Fibroblast of pulmonary artery (primary cell): Measurements from ENCODE around the gene CFAP157.

ENCODE experiments used
- DNase-seq: peaks from one replicate; pipeline ENCODE4 v3.0.0-alpha.2; 2010; ENCODE audit warnings: low read depth
- H3K4me3 ChIP-seq: replicated peaks from 2 replicates; pipeline ENCODE4 v1.5.1; 2011; ENCODE audit warnings: low read depth, mild to moderate bottlenecking, control low read depth, low read length, moderate library complexity
- CTCF ChIP-seq: IDR thresholded peaks from 2 replicates; pipeline ENCODE4 v1.5.1; 2011; ENCODE audit warnings: mild to moderate bottlenecking, control low read depth, low read length, inconsistent platforms; ENCODE audit errors: missing control alignments

Gene CFAP157

GRCh38 chr9:127720865-127721227, 14.1 kb downstream of the CFAP157 start:
- no peak for TF ChIP-seq CTCF
- no peak for DNase-seq
- H3K4me3 ChIP-seq: no peak overlapping the region

- no peak for DNase-seq
These were observed 14.6 kb downstream of the CFAP157 start for GRCh38 chr9:127721391-127721821.

DNA sequence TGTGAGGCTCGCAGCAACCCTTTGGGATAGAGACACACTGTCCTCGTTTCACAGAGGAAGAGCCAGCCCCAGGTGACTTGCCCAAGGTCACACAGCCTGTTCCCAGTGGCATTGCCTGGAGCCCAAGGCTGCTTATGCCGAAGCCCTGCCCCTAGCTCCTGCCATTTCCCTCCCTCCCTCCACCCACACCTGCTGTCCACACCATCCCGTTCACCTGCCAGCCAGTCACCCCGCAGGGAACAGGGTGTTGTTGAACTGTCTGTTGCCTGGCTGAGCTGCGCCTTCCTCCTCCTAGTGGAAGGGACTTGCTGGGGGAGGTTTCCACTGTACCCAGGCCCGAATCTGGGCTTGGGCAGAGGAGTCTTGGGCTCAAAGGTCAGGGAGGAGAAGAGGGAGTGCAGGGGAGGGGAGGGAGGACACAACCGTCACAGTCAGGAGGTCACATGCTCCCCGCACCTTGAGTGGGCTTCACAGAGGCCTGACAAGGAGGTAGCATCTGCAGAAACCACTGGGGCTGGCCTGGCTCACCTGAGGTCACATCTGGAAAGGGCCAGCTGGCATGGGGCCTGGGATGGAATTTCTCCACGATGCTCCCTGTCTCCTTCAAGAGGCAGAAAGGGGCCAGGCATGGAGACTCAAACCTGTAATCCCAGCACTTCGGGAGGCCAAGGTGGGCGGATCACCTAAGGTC, 15.4 kb downstream of the CFAP157 start:
- H3K4me3 ChIP-seq: no peak overlapping the region
- no peak for DNase-seq
- TF ChIP-seq CTCF: no peak

More at GRCh38 chr9:127721391-127721821, 14.6 kb downstream of the CFAP157 start:
- H3K4me3 ChIP-seq: no peak overlapping the region
- no peak for TF ChIP-seq CTCF

DNA sequence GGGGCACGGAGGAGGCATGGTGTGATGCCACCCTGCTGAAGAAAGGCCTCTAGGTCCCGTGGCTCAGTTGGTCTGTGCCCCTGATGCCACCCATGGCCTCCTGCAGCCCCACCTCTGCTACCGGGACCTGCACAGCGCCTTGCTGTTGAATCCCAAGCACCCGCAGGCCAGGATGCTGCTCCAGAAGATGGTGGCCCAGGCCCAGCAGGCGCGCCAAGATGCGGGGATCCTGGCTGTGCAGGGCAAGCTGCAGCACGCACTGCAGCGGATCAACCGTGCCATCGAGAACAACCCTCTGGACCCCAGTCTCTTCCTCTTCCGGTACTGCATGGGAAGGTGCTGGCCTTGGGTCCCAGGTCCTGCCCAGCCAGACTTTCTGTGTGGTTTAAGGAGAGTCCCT, 16.2 kb downstream of the CFAP157 start:
- no peak for TF ChIP-seq CTCF
- no peak for DNase-seq
- no peak overlapping the region for H3K4me3 ChIP-seq

DNA sequence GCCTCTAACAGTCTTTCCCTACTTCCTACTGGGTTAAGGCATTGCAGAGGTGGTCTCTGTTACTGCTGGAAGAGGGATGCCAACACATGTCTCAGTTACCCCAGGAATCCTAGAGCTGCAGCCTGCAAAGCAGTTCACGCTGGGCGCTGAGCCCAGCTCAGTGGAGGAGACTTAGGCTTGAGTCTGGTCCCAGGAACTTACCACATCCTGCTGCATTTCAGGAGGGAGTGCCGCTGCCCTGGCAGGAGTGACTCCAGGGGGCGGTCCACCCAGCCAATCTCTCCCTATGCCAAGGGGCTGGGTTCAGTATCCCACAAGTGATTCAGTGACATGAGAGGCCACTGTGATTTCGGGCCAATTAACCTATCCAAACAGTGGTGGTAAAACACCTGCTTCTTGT, 16.7 kb downstream of the CFAP157 start:
- H3K4me3 ChIP-seq: no peak overlapping the region
- peak; percentile 3 for TF ChIP-seq CTCF
- peak; percentile 60 for DNase-seq

- no peak for DNase-seq
- no peak for TF ChIP-seq CTCF
- no peak overlapping the region for H3K4me3 ChIP-seq
These were observed 17.2 kb downstream of the CFAP157 start for GRCh38 chr9:127724012-127724411.

DNA sequence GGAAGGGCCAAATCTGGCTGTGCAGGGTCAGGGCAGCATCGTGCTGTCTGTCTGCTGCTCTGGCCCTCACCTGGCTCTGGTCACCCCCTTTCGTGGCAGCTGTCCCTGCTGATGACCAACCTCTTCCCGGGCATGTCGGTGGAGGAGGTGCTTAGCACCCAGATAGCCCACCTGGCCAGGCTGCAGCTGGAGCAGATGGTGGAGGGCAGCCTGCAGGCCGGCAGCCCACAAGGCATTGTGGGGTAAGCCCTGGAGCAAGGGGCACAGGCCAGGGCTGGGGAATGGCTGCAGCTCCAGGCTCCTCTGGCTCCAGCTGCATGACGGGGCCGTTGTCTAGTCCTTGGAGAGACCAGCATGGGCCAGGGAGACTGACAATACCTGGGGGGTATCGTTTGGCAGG, 20.1 kb downstream of the CFAP157 start:
- no peak for TF ChIP-seq CTCF
- DNase-seq: no peak
- no peak overlapping the region for H3K4me3 ChIP-seq
